Amniotic stem cell (primary cell): ENCODE results near the gene ZBTB20.

Experiments used
- DNase-seq: peaks from one replicate; lab custom pipeline; 2025; lab: John Stamatoyannopoulos, UW

The ZBTB20 gene

GRCh38 chr3:114469070-114469469 is 678.0 kb downstream of the ZBTB20 start:
- no peak for DNase-seq

- no peak for DNase-seq
Measured at GRCh38 chr3:114466816-114467215, 680.3 kb downstream of the ZBTB20 start.

GRCh38 chr3:114466251-114466650 is 680.8 kb downstream of the ZBTB20 start:
- DNase-seq = no peak

GRCh38 chr3:114464548-114464947 is 682.5 kb downstream of the ZBTB20 start:
- DNase-seq = no peak

- DNase-seq = no peak
Measured at GRCh38 chr3:114462750-114463149, 684.3 kb downstream of the ZBTB20 start.

- DNase-seq = no peak
Measured at GRCh38 chr3:114460459-114460858, 686.6 kb downstream of the ZBTB20 start.

- DNase-seq = no peak
Measured at GRCh38 chr3:114456742-114457141, 690.3 kb downstream of the ZBTB20 start.

GRCh38 chr3:114455432-114455831 is 691.7 kb downstream of the ZBTB20 start:
- no peak for DNase-seq

- no peak for DNase-seq
Measured at GRCh38 chr3:114454551-114455251, 692.4 kb downstream of the ZBTB20 start.

GRCh38 chr3:114453361-114453780 is 693.7 kb downstream of the ZBTB20 start:
- DNase-seq = no peak

- DNase-seq = no peak
Measured at GRCh38 chr3:114452937-114453336, 694.2 kb downstream of the ZBTB20 start.

- no peak for DNase-seq
Measured at GRCh38 chr3:114452256-114452655, 694.8 kb downstream of the ZBTB20 start.

- DNase-seq = no peak
Measured at GRCh38 chr3:114451561-114452018, 695.5 kb downstream of the ZBTB20 start.

GRCh38 chr3:114451051-114451451 is 696.0 kb downstream of the ZBTB20 start:
- no peak for DNase-seq

- DNase-seq = no peak
Measured at GRCh38 chr3:114450008-114450596, 697.0 kb downstream of the ZBTB20 start.

GRCh38 chr3:114449271-114450007 is 697.6 kb downstream of the ZBTB20 start:
- no peak for DNase-seq

GRCh38 chr3:114447950-114448479 is 699.1 kb downstream of the ZBTB20 start:
- DNase-seq = no peak

GRCh38 chr3:114447545-114447944 is 699.5 kb downstream of the ZBTB20 start:
- no peak for DNase-seq

GRCh38 chr3:114446600-114446999 is 700.5 kb downstream of the ZBTB20 start:
- DNase-seq = no peak

- DNase-seq = no peak
Measured at GRCh38 chr3:114445233-114445632, 701.9 kb downstream of the ZBTB20 start.

GRCh38 chr3:114444216-114444615 is 702.9 kb downstream of the ZBTB20 start:
- no peak for DNase-seq

GRCh38 chr3:114442246-114442645 is 704.8 kb downstream of the ZBTB20 start:
- peak; percentile 8 for DNase-seq

- DNase-seq = no peak
Measured at GRCh38 chr3:114441386-114441785, 705.7 kb downstream of the ZBTB20 start.
